Measurements from ENCODE around the gene AS3MT.
"Not testable (repeated sequence)": the region's sequence is repeated elsewhere in the genome, so short reads cannot be mapped to it uniquely, and the experiment has no call there.

Gene AS3MT

GRCh38 chr10:102834143-102834542, 35.1 kb upstream of the AS3MT start:
- H3K36me3 ChIP-seq (ENCODE audit: control insufficient read depth, insufficient read depth, low read length) = no peaks in the 10 kb centered on the region
- no peaks in the 10 kb centered on the region for H3K4me1 ChIP-seq (ENCODE audit: control insufficient read depth, insufficient read depth, low read length, poor library complexity, severe bottlenecking)
- H3K27ac ChIP-seq (ENCODE audit: insufficient read depth, low read length, poor library complexity, severe bottlenecking) = no peak overlapping the region
- no peak overlapping the region for H3K4me3 ChIP-seq (ENCODE audit: insufficient read depth, low read depth, low read length, poor library complexity, severe bottlenecking)
- H3K9me3 ChIP-seq (ENCODE audit: control insufficient read depth, low read length) = no peaks in the 10 kb centered on the region
- DNase-seq = no peak
- peaks cover 7% of the 10 kb centered on the region for H3K27me3 ChIP-seq (replicated peaks; ENCODE audit: control insufficient read depth, insufficient read depth, low read length, poor library complexity, severe bottlenecking)

DNA sequence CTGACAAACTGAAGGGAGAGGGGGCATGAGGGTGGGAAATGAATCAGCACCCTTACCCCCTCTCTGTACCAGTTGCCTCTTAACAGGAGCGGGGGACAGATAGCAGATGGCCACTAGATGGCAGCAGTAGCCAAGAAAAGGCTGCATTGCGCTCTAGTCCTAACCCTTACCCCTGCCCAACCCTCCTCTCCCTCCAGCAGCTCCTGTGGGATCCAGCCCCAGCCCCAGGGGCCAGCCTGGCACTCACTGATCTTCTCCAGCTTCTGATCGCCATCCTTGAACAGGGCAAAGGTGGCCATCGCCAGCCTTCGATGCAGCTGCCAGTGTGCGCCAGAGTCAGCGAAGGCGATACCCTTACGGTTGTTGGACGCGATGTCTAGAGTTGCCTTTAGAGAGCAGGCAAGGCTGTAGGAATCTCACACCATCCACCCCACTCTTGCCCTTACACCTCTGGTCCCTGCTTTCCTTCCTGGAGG, 34.2 kb upstream of the AS3MT start:
- no peaks in the 10 kb centered on the region for H3K4me1 ChIP-seq (ENCODE audit: control insufficient read depth, insufficient read depth, low read length, poor library complexity, severe bottlenecking)
- peak; percentile 41 to 64 (median 44) for DNase-seq
- H3K36me3 ChIP-seq (ENCODE audit: control insufficient read depth, insufficient read depth, low read length) = no peaks in the 10 kb centered on the region
- H3K9me3 ChIP-seq (ENCODE audit: control insufficient read depth, low read length) = no peaks in the 10 kb centered on the region
- no peak overlapping the region for H3K27ac ChIP-seq (ENCODE audit: insufficient read depth, low read length, poor library complexity, severe bottlenecking)
- peaks cover 7% of the 10 kb centered on the region for H3K27me3 ChIP-seq (replicated peaks; ENCODE audit: control insufficient read depth, insufficient read depth, low read length, poor library complexity, severe bottlenecking)
- no peak overlapping the region for H3K4me3 ChIP-seq (ENCODE audit: insufficient read depth, low read depth, low read length, poor library complexity, severe bottlenecking)

- Histone ChIP-seq H3K27ac (ENCODE audit: insufficient read depth, low read length, poor library complexity, severe bottlenecking) (no peak within 1 kb of the TSS), H3K4me3 (ENCODE audit: insufficient read depth, low read depth, low read length, poor library complexity, severe bottlenecking) (no peak within 1 kb of the TSS), H3K4me1 (ENCODE audit: control insufficient read depth, insufficient read depth, low read length, poor library complexity, severe bottlenecking) (no peaks in the 10 kb centered on the region), H3K36me3 (ENCODE audit: control insufficient read depth, insufficient read depth, low read length) (no peaks in the 10 kb centered on the region), H3K9me3 (ENCODE audit: control insufficient read depth, low read length) (no peaks in the 10 kb centered on the region), H3K27me3 (replicated peaks; ENCODE audit: control insufficient read depth, insufficient read depth, low read length, poor library complexity, severe bottlenecking) (peaks cover 7% of the 10 kb centered on the region)
- DNase-seq = no peak
These were observed 32.0 kb upstream of the AS3MT start, which contains the start of gene CYP17A1 for GRCh38 chr10:102837230-102837721. CYP17A1 (minus strand) TSS chr10:102837413; CDS start chr10:102837361, 52 bp downstream.

- not testable (repeated sequence) for H3K9me3 ChIP-seq (ENCODE audit: control insufficient read depth, low read length); H3K27ac ChIP-seq (ENCODE audit: insufficient read depth, low read length, poor library complexity, severe bottlenecking); DNase-seq; H3K4me1 ChIP-seq (ENCODE audit: control insufficient read depth, insufficient read depth, low read length, poor library complexity, severe bottlenecking); H3K4me3 ChIP-seq (ENCODE audit: insufficient read depth, low read depth, low read length, poor library complexity, severe bottlenecking); H3K27me3 ChIP-seq (replicated peaks; ENCODE audit: control insufficient read depth, insufficient read depth, low read length, poor library complexity, severe bottlenecking); H3K36me3 ChIP-seq (ENCODE audit: control insufficient read depth, insufficient read depth, low read length)
These were observed 30.9 kb upstream of the AS3MT start for GRCh38 chr10:102838276-102838927.

GRCh38 chr10:102841827-102842345, 27.4 kb upstream of the AS3MT start:
- Histone ChIP-seq H3K9me3 (ENCODE audit: control insufficient read depth, low read length) (no peaks in the 10 kb centered on the region), H3K36me3 (ENCODE audit: control insufficient read depth, insufficient read depth, low read length) (no peaks in the 10 kb centered on the region), H3K4me1 (ENCODE audit: control insufficient read depth, insufficient read depth, low read length, poor library complexity, severe bottlenecking) (no peaks in the 10 kb centered on the region), H3K27me3 (replicated peaks; ENCODE audit: control insufficient read depth, insufficient read depth, low read length, poor library complexity, severe bottlenecking) (no peaks in the 10 kb centered on the region), H3K27ac (ENCODE audit: insufficient read depth, low read length, poor library complexity, severe bottlenecking) (no peak overlapping the region), H3K4me3 (ENCODE audit: insufficient read depth, low read depth, low read length, poor library complexity, severe bottlenecking) (no peak overlapping the region)
- no peak for DNase-seq

DNA sequence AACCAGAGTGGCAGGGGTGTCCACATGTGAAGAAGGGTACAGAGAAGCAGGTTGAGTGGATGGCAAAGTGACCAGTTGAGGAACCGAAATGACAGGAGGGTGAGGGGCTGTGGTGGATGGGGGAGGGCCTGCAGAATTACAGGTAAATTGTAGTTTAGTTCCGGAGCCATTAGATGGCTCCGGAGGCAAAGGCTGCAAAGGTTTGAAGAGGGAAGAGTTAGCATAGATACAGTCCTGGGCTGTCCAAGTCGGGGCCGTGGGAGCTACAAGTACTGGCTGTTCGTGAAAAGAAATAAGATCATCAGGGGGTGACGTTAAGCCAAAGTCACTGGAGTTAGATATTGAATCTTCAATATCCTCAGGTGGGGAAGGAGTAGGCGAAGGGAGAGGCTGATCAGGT, 26.1 kb upstream of the AS3MT start:
- not testable (repeated sequence) for H3K4me3 ChIP-seq (ENCODE audit: insufficient read depth, low read depth, low read length, poor library complexity, severe bottlenecking); H3K27me3 ChIP-seq (replicated peaks; ENCODE audit: control insufficient read depth, insufficient read depth, low read length, poor library complexity, severe bottlenecking); H3K27ac ChIP-seq (ENCODE audit: insufficient read depth, low read length, poor library complexity, severe bottlenecking); H3K36me3 ChIP-seq (ENCODE audit: control insufficient read depth, insufficient read depth, low read length); H3K9me3 ChIP-seq (ENCODE audit: control insufficient read depth, low read length); H3K4me1 ChIP-seq (ENCODE audit: control insufficient read depth, insufficient read depth, low read length, poor library complexity, severe bottlenecking); DNase-seq

GRCh38 chr10:102844190-102844776, 25.0 kb upstream of the AS3MT start:
- not testable (repeated sequence) for H3K36me3 ChIP-seq (ENCODE audit: control insufficient read depth, insufficient read depth, low read length); H3K27me3 ChIP-seq (replicated peaks; ENCODE audit: control insufficient read depth, insufficient read depth, low read length, poor library complexity, severe bottlenecking); H3K4me3 ChIP-seq (ENCODE audit: insufficient read depth, low read depth, low read length, poor library complexity, severe bottlenecking); H3K4me1 ChIP-seq (ENCODE audit: control insufficient read depth, insufficient read depth, low read length, poor library complexity, severe bottlenecking); DNase-seq; H3K27ac ChIP-seq (ENCODE audit: insufficient read depth, low read length, poor library complexity, severe bottlenecking); H3K9me3 ChIP-seq (ENCODE audit: control insufficient read depth, low read length)

DNA sequence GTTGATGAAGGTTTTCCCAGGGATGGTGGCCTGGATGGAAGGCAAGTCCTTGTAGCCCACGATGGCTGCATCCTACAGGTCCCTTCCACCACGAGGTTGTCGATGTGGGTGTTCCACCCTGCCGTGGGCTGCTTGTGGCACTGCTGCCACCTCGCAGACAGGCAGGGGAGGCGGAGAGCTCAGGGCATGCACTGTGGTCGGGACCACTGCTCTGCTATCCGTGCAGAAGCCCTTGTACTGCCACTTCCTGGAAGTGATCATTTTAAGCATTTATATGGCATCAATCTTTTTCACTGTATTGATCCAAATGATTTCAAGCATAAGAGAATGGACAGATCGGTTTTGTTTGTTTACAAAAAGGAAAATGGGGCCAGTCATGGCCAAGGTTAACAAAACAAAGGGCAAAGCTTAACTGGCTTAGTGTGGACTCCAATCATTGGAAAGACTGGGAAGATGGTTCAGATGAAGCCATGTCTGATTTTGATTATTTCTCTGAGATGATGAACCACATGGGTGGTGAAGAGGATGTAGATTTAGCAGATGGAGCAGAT, 23.8 kb upstream of the AS3MT start:
- Histone ChIP-seq H3K4me1 (ENCODE audit: control insufficient read depth, insufficient read depth, low read length, poor library complexity, severe bottlenecking) (no peaks in the 10 kb centered on the region), H3K9me3 (ENCODE audit: control insufficient read depth, low read length) (no peaks in the 10 kb centered on the region), H3K27me3 (replicated peaks; ENCODE audit: control insufficient read depth, insufficient read depth, low read length, poor library complexity, severe bottlenecking) (no peaks in the 10 kb centered on the region), H3K4me3 (ENCODE audit: insufficient read depth, low read depth, low read length, poor library complexity, severe bottlenecking) (no peak overlapping the region), H3K36me3 (ENCODE audit: control insufficient read depth, insufficient read depth, low read length) (no peaks in the 10 kb centered on the region), H3K27ac (ENCODE audit: insufficient read depth, low read length, poor library complexity, severe bottlenecking) (no peak overlapping the region)
- no peak for DNase-seq

- Histone ChIP-seq H3K4me3 (ENCODE audit: insufficient read depth, low read depth, low read length, poor library complexity, severe bottlenecking) (no peak overlapping the region), H3K9me3 (ENCODE audit: control insufficient read depth, low read length) (no peaks in the 10 kb centered on the region), H3K27ac (ENCODE audit: insufficient read depth, low read length, poor library complexity, severe bottlenecking) (no peak overlapping the region), H3K27me3 (replicated peaks; ENCODE audit: control insufficient read depth, insufficient read depth, low read length, poor library complexity, severe bottlenecking) (no peaks in the 10 kb centered on the region), H3K36me3 (ENCODE audit: control insufficient read depth, insufficient read depth, low read length) (no peaks in the 10 kb centered on the region), H3K4me1 (ENCODE audit: control insufficient read depth, insufficient read depth, low read length, poor library complexity, severe bottlenecking) (no peaks in the 10 kb centered on the region)
- no peak for DNase-seq
These were observed 19.2 kb upstream of the AS3MT start for GRCh38 chr10:102850025-102850518.

- H3K27me3 ChIP-seq (replicated peaks; ENCODE audit: control insufficient read depth, insufficient read depth, low read length, poor library complexity, severe bottlenecking); H3K4me1 ChIP-seq (ENCODE audit: control insufficient read depth, insufficient read depth, low read length, poor library complexity, severe bottlenecking); H3K4me3 ChIP-seq (ENCODE audit: insufficient read depth, low read depth, low read length, poor library complexity, severe bottlenecking); DNase-seq; H3K9me3 ChIP-seq (ENCODE audit: control insufficient read depth, low read length); H3K36me3 ChIP-seq (ENCODE audit: control insufficient read depth, insufficient read depth, low read length); H3K27ac ChIP-seq (ENCODE audit: insufficient read depth, low read length, poor library complexity, severe bottlenecking): not testable (repeated sequence)
These were observed 16.0 kb upstream of the AS3MT start for GRCh38 chr10:102853237-102853636.

Measured in effector memory CD4-positive, alpha-beta T cell (primary cell).